Activated T-cell treated with anti-CD3 and anti-CD28 coated beads, Interleukin-2, amount 50 U/mL, for 48 hours (primary cell): ENCODE measurements around the gene WSCD2.

Experiments used
- DNase-seq, 2 experiments: peaks; one replicate each; pipeline ENCODE4 v3.0.0-alpha.2; 2020

The WSCD2 gene

GRCh38 chr12:108109954-108110353 is 19.1 kb upstream of the WSCD2 start:
- no peak for DNase-seq

- DNase-seq, result no peak
Observed at GRCh38 chr12:108110844-108111243, 18.2 kb upstream of the WSCD2 start.

GRCh38 chr12:108112832-108113556 is 16.1 kb upstream of the WSCD2 start:
- DNase-seq, result no peak

GRCh38 chr12:108115123-108116121 is 13.7 kb upstream of the WSCD2 start:
- no peak for DNase-seq

- DNase-seq, result no peak
Observed at GRCh38 chr12:108116254-108116653, 12.8 kb upstream of the WSCD2 start.

GRCh38 chr12:108116699-108117098 is 12.4 kb upstream of the WSCD2 start:
- DNase-seq, result no peak

- DNase-seq, result no peak
Observed at GRCh38 chr12:108117163-108117849, 11.8 kb upstream of the WSCD2 start.

GRCh38 chr12:108117902-108118301 is 11.2 kb upstream of the WSCD2 start:
- DNase-seq, result no peak

- DNase-seq, result no peak
Observed at GRCh38 chr12:108119126-108119973, 9.7 kb upstream of the WSCD2 start.

GRCh38 chr12:108119974-108120862 is 8.9 kb upstream of the WSCD2 start:
- DNase-seq, result no peak

- no peak for DNase-seq
Observed at GRCh38 chr12:108120863-108121165, 8.3 kb upstream of the WSCD2 start.

- DNase-seq, result no peak
Observed at GRCh38 chr12:108121320-108121719, 7.8 kb upstream of the WSCD2 start.

- no peak for DNase-seq
Observed at GRCh38 chr12:108121728-108122471, 7.2 kb upstream of the WSCD2 start.

GRCh38 chr12:108122644-108123043 is 6.4 kb upstream of the WSCD2 start:
- no peak for DNase-seq

GRCh38 chr12:108123402-108123801 is 5.7 kb upstream of the WSCD2 start:
- no peak for DNase-seq

- no peak for DNase-seq
Observed at GRCh38 chr12:108125073-108125472, 4.0 kb upstream of the WSCD2 start.

GRCh38 chr12:108126212-108126611 is 2.9 kb upstream of the WSCD2 start:
- DNase-seq, result no peak

GRCh38 chr12:108126990-108127501 is 2.0 kb upstream of the WSCD2 start:
- no peak for DNase-seq

- DNase-seq, result no peak
Observed at GRCh38 chr12:108127654-108128053, 1.4 kb upstream of the WSCD2 start.

GRCh38 chr12:108128221-108129016 is 669 bp upstream of the WSCD2 start:
- no peak for DNase-seq
